Loucy (cell line): Measurements from ENCODE around the gene CHCHD6.

ENCODE experiments used
- H2AFZ ChIP-seq: fragments of 200-600 bp; sonication (generic); 2 replicates; pipeline ENCODE4 v1.6.0; 2016; ENCODE audit warnings: antibody characterized with exemption, mild to moderate bottlenecking, low read length, moderate library complexity
- H3F3A ChIP-seq: fragments of 200-600 bp; 2 replicates; pipeline ENCODE4 v1.6.0; 2016; ENCODE audit warnings: antibody characterized with exemption, low read depth, mild to moderate bottlenecking
- H3K27me3 ChIP-seq: fragments of 200-600 bp; sonication (generic); 2 replicates; pipeline ENCODE4 v1.6.1; 2014; ENCODE audit warnings: low read length, mild to moderate bottlenecking; ENCODE audit not compliant: insufficient read depth, poor library complexity, severe bottlenecking
- H3K36me3 ChIP-seq: fragments of 200-600 bp; sonication (generic); 2 replicates; pipeline ENCODE4 v1.6.1; 2016; ENCODE audit warnings: low read length; ENCODE audit not compliant: insufficient read depth
- H3K4me1 ChIP-seq: fragments of 200-600 bp; sonication (generic); 2 replicates; pipeline ENCODE4 v1.5.1; 2014; ENCODE audit warnings: low read length, mild to moderate bottlenecking; ENCODE audit not compliant: insufficient read depth, poor library complexity, severe bottlenecking
- H3K4me2 ChIP-seq: fragments of 200-600 bp; sonication (generic); 2 replicates; pipeline ENCODE4 v1.6.0; 2014; ENCODE audit warnings: antibody characterized with exemption, low read length, low read depth, mild to moderate bottlenecking; ENCODE audit not compliant: poor library complexity, severe bottlenecking
- H3K4me3 ChIP-seq: fragments of 200-600 bp; sonication (generic); 2 replicates; pipeline ENCODE4 v1.5.1; 2014; ENCODE audit warnings: low read length, mild to moderate bottlenecking, mixed read lengths; ENCODE audit not compliant: poor library complexity, severe bottlenecking
- H3K79me2 ChIP-seq: fragments of 200-600 bp; sonication (generic); 2 replicates; pipeline ENCODE4 v1.6.1; 2014; ENCODE audit warnings: low read length; ENCODE audit not compliant: insufficient read depth
- H3K9ac ChIP-seq: fragments of 200-600 bp; sonication (generic); 2 replicates; pipeline ENCODE4 v1.6.0; 2014; ENCODE audit warnings: mild to moderate bottlenecking, low read depth, low read length, moderate library complexity; ENCODE audit not compliant: poor library complexity, severe bottlenecking
- H3K9me2 ChIP-seq: fragments of 200-600 bp; sonication (generic); replicated peaks from 2 replicates; pipeline ENCODE4 v1.6.1; 2016; ENCODE audit warnings: low read depth, low read length, mixed read lengths
- H3K9me3 ChIP-seq: fragments of 200-600 bp; sonication (generic); 2 replicates; pipeline ENCODE4 v1.6.1; 2014; ENCODE audit warnings: mild to moderate bottlenecking, antibody characterized with exemption, low read length, low read depth; ENCODE audit not compliant: insufficient read depth
- H4K20me1 ChIP-seq: fragments of 200-600 bp; sonication (generic); 2 replicates; pipeline ENCODE4 v1.6.0; 2014; ENCODE audit warnings: antibody characterized with exemption, low read length, mild to moderate bottlenecking; ENCODE audit not compliant: insufficient read depth, poor library complexity, severe bottlenecking
- EZH2phosphoT487 ChIP-seq: fragments of 200-600 bp; IDR thresholded peaks from 2 replicates; pipeline ENCODE4 v1.6.1; 2018; ENCODE audit warnings: antibody characterized with exemption, mild to moderate bottlenecking, moderate library complexity, borderline replicate concordance
- TF ChIP-seq, protein P1 (sequence below): fragments of 200-600 bp; sonication (generic); conservative IDR thresholded peaks from 2 replicates; pipeline ENCODE4 v1.5.1; 2014; ENCODE audit warnings: mild to moderate bottlenecking, antibody characterized with exemption, low read length

The CHCHD6 gene

DNA sequence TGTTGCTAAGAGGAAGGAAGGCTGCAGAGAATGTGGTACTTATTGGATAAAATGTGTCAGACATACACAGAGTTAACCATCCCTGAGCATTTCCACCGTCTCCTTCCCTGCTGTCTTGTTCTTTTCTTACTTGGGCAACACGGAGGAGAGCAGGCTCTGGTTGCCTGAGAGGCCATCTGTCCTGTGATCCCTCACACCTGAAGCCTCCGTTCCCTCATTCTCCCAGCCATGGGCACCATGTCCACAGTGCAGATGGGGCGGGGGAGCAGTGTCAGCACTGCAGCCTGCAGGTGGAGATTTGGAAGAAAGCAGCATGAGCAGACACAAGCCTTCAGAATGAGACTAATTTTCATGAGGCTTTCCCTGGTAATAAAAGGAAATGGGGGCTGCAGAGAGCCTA lies 133.7 kb downstream of the CHCHD6 start:
- Histone ChIP-seq H3K79me2 (no peaks in the 10 kb centered on the region), H3K4me1 (no peaks in the 10 kb centered on the region), H3K4me2 (no peak overlapping the region), H3F3A (no peaks in the 10 kb centered on the region), H3K9me2 (no peaks in the 10 kb centered on the region), H3K9me3 (no peaks in the 10 kb centered on the region), H4K20me1 (no peaks in the 10 kb centered on the region), H3K4me3 (no peak overlapping the region), H2AFZ (no peak overlapping the region), H3K36me3 (no peaks in the 10 kb centered on the region), H3K27me3 (no peaks in the 10 kb centered on the region), H3K9ac (no peak overlapping the region)
- TF ChIP-seq, protein P1, sequence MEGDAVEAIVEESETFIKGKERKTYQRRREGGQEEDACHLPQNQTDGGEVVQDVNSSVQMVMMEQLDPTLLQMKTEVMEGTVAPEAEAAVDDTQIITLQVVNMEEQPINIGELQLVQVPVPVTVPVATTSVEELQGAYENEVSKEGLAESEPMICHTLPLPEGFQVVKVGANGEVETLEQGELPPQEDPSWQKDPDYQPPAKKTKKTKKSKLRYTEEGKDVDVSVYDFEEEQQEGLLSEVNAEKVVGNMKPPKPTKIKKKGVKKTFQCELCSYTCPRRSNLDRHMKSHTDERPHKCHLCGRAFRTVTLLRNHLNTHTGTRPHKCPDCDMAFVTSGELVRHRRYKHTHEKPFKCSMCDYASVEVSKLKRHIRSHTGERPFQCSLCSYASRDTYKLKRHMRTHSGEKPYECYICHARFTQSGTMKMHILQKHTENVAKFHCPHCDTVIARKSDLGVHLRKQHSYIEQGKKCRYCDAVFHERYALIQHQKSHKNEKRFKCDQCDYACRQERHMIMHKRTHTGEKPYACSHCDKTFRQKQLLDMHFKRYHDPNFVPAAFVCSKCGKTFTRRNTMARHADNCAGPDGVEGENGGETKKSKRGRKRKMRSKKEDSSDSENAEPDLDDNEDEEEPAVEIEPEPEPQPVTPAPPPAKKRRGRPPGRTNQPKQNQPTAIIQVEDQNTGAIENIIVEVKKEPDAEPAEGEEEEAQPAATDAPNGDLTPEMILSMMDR, result no peak
- TF ChIP-seq EZH2phosphoT487, result no peak

DNA sequence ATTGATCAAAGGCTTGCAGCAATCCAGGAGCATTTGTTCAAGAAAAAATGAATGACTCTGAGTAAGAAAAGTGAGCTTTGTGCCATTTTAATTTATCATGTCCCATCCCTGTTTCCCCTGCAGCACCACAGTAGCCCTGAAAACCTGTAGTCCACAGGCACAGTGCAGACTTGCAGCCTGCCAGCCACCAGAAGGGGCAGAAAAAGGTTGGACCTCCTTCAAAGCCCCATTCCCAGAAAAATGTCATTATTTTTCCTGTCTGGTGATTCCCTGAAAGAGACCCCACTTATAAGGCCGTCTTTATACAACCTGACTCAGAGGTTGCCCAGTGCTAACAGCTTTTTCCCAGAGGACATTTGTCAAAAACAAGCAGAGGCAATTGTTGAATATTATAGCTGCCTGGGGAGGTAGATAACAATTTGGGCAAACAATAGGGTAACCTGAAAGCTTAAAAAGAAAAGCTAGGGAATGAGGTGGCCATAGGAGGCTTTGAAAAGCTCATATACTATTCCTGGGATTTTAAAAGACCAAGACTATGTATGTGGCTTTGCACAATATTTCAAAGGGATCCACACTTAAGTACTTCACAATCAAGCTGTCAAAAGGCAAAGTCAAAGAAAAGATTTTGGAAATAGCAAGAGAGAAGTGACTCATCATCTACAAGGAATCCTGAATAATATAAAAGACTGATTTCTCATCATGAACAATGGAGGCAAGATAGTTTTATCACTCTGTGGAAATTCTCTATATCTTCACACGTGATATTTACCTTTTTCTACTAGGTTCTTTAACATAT lies 142.1 kb downstream of the CHCHD6 start:
- H3K4me2 ChIP-seq, result no peak overlapping the region
- no peaks in the 10 kb centered on the region for H3K9me3 ChIP-seq
- no peaks in the 10 kb centered on the region for H3F3A ChIP-seq
- H3K9ac ChIP-seq, result no peak overlapping the region
- no peak overlapping the region for H3K4me3 ChIP-seq
- H3K4me1 ChIP-seq, result no peaks in the 10 kb centered on the region
- no peaks in the 10 kb centered on the region for H3K79me2 ChIP-seq
- no peaks in the 10 kb centered on the region for H3K9me2 ChIP-seq
- TF ChIP-seq, protein P1, result no peak
- TF ChIP-seq EZH2phosphoT487, result no peak
- H4K20me1 ChIP-seq, result no peaks in the 10 kb centered on the region
- H3K27me3 ChIP-seq, result no peaks in the 10 kb centered on the region
- no peaks in the 10 kb centered on the region for H3K36me3 ChIP-seq
- H2AFZ ChIP-seq, result no peak overlapping the region

DNA sequence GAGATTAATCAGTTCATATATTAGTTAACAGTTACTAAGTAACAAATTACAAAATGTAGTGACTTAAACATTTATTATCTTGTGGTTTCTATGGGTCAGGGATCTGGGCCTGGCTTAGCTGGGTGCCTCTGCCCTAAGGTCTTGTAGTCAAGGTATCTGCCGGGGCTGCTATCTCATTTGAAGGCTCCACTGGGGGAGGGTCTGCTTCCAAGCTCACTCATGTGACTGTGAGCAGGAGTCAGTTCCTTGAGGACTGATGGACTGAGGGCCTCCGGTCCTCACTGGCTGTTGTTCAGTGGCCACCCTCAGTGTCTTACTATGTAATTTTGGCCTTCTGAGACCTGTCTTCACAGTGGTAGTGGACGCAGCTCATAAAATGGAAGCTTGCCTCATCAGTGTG lies 143.0 kb downstream of the CHCHD6 start:
- Histone ChIP-seq H4K20me1 (no peaks in the 10 kb centered on the region), H3K4me3 (no peak overlapping the region), H3K27me3 (no peaks in the 10 kb centered on the region), H2AFZ (no peak overlapping the region), H3K9ac (no peak overlapping the region), H3K4me2 (no peak overlapping the region), H3K9me3 (no peaks in the 10 kb centered on the region), H3K36me3 (no peaks in the 10 kb centered on the region; the same call in 1 of the 2 replicates), H3K79me2 (no peaks in the 10 kb centered on the region), H3K9me2 (no peaks in the 10 kb centered on the region), H3F3A (no peaks in the 10 kb centered on the region), H3K4me1 (no peaks in the 10 kb centered on the region)
- no peak for TF ChIP-seq EZH2phosphoT487
- TF ChIP-seq, protein P1, result no peak
